Activated B cell treated with CpG ODN at 0.5 μM for 24 hours (primary cell): Measurements from ENCODE around the gene IL1RN. TPM values are rescaled to one million over a fixed set of nuclear protein-coding genes. Genes with fewer than 3 reads are reported as not detected.

Source experiments
- ATAC-seq: fragments of 200-7000 bp; cut with Tn5 transposase; one replicate; pipeline ENCODE4 v1.10.0; 2021; ENCODE audit warnings: low read depth, mild to moderate bottlenecking, moderate library complexity
- CTCF ChIA-PET: fragments of 350-600 bp; sonication (Branson Sonifier 250); formaldehyde crosslinking; loops from one replicate; lab custom pipeline; 2021; ENCODE audit warnings: antibody characterized with exemption; lab: Charles Lee
- POLR2A ChIA-PET: fragments of 350-600 bp; sonication (Branson Sonifier 250); formaldehyde crosslinking; loops from one replicate; lab custom pipeline; 2021; ENCODE audit warnings: antibody characterized with exemption; lab: Charles Lee
- DNase-seq: peaks from one replicate; pipeline ENCODE4 v3.0.0; 2022
- H3K27ac Mint-ChIP-seq: one replicate; pipeline ENCODE4 v1.8.0; 2020; ENCODE audit warnings: mixed read lengths
- H3K27me3 Mint-ChIP-seq: one replicate; pipeline ENCODE4 v1.8.0; 2021; ENCODE audit warnings: mixed read lengths
- H3K36me3 Mint-ChIP-seq: one replicate; pipeline ENCODE4 v1.8.0; 2021; ENCODE audit warnings: low read depth, mixed read lengths
- H3K4me1 Mint-ChIP-seq: one replicate; pipeline ENCODE4 v1.8.0; 2021; ENCODE audit warnings: mixed read lengths
- H3K4me3 Mint-ChIP-seq: one replicate; pipeline ENCODE4 v1.8.0; 2020; ENCODE audit warnings: mild to moderate bottlenecking, mixed read lengths
- H3K9me3 Mint-ChIP-seq: one replicate; pipeline ENCODE4 v1.8.0; 2020; ENCODE audit warnings: mixed read lengths
- intact Hi-C: fragments of 100-400 bp; cut with micrococcal nuclease; formaldehyde crosslinking; loops from one replicate; pipeline ENCODE4 v1.15.1; 2024
- total RNA-seq: library from RNA; stranded (reverse); gene quantifications from 2 replicates; pipeline ENCODE4 v1.2.3, GENCODE V29; 2022
- TF ChIP-seq, protein P1 (sequence below): fragments of 200-600 bp; IDR thresholded peaks from one replicate; pipeline ENCODE4 v1.8.0; 2022; ENCODE audit warnings: antibody characterized with exemption, mild to moderate bottlenecking

IL1RN gene
- total RNA-seq, 1 donor from 2014 or later: not detected

DNA sequence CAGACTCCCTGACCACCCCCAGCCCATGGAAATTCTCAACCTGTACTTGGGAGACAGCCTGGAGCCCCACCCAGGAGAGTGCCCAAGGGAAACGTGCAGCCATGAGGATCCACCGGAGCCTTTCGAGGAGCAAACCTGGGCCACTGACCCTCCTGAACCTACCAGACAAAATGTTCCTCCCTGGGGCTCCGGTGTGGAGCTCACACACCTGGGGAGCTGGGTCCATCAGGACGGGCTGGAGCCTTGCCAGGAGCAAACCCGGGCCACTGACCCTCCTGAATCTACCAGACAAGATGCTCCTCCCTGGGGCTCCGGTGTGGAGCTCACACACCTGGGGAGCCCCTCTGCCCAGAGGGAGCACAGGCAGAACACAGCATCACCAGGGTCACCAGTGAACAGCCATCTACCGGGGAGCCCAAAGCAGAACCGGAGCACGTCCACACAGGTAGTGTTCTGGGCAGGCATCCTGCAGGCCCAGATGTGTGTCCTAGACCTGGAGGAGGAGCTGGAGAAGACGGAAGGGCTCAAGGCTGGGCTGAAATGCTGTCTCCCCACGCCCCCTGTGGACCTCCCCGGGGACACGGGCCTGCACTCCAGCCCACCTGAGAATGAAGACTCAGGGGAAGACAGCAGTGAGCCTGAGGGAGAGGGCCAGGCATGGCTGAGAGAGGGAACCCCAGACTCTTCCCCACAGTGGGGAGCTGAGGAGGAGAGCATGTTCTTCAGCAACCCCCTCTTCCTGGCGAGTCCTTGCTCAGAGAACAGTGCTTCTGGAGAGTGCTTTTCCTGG lies 55.3 kb downstream of the IL1RN start:
- H3K27me3 Mint-ChIP-seq: no peaks in the 10 kb centered on the region
- peaks cover 84% of the 10 kb centered on the region for H3K4me1 Mint-ChIP-seq
- TF ChIP-seq, protein P1, sequence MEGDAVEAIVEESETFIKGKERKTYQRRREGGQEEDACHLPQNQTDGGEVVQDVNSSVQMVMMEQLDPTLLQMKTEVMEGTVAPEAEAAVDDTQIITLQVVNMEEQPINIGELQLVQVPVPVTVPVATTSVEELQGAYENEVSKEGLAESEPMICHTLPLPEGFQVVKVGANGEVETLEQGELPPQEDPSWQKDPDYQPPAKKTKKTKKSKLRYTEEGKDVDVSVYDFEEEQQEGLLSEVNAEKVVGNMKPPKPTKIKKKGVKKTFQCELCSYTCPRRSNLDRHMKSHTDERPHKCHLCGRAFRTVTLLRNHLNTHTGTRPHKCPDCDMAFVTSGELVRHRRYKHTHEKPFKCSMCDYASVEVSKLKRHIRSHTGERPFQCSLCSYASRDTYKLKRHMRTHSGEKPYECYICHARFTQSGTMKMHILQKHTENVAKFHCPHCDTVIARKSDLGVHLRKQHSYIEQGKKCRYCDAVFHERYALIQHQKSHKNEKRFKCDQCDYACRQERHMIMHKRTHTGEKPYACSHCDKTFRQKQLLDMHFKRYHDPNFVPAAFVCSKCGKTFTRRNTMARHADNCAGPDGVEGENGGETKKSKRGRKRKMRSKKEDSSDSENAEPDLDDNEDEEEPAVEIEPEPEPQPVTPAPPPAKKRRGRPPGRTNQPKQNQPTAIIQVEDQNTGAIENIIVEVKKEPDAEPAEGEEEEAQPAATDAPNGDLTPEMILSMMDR: no peak
- intact Hi-C loops: no loop called here
- no peak overlapping the region for H3K4me3 Mint-ChIP-seq
- H3K36me3 Mint-ChIP-seq: peaks cover 71% of the 10 kb centered on the region
- no peak overlapping the region for H3K27ac Mint-ChIP-seq
- no peaks in the 10 kb centered on the region for H3K9me3 Mint-ChIP-seq
- ChIA-PET CTCF (interaction anchor here (0.7 to 2.7 kb wide), 3 partner anchors 12 to 45 kb away, joined by 3 to 16 read pairs (median 9); no protein-coding TSS in a partner anchor), POLR2A (interaction anchor here (1.5 kb wide), 1 partner anchor 8 kb away, joined by 12 read pairs; the partner anchor contains the start of gene PSD4)
- no peak for ATAC-seq
- no peak for DNase-seq

DNA sequence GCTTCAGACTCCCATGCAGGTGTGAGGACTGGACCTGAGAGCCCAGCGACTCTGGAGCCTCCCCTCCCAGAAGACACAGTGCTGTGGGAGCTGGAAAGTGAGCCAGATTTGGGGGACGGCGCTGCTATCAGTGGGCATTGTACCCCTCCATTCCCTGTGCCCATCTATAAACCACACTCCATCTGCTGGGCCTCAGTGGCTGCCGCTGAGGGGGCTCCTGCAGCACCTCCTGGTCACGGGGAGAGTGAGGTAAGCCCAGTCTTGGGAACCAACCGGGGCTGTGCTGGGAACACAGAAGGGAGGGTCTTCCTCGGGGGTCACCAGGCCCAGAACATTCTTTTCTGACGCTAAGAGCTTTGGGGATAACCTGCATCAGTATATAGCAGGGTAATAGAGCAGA lies 55.9 kb downstream of the IL1RN start:
- Mint-ChIP-seq H3K27ac (peak overlapping the region; percentile 10), H3K4me3 (no peak overlapping the region), H3K36me3 (peaks cover 72% of the 10 kb centered on the region), H3K27me3 (no peaks in the 10 kb centered on the region), H3K9me3 (no peaks in the 10 kb centered on the region), H3K4me1 (peaks cover 82% of the 10 kb centered on the region)
- intact Hi-C loops: no loop called here
- ChIA-PET CTCF (interaction anchor here (1.4 to 2.7 kb wide), 3 partner anchors 16 to 46 kb away, joined by 4 to 16 read pairs (median 9); no protein-coding TSS in a partner anchor), POLR2A (interaction anchor here (1.5 kb wide), 1 partner anchor 9 kb away, joined by 12 read pairs; the partner anchor contains the start of gene PSD4)
- TF ChIP-seq, protein P1: no peak
- ATAC-seq (no peak), DNase-seq (no peak)

Other genes with a start within 250 kb of the IL1RN start
- gene IL37, start 216.4 kb upstream of the IL1RN start, total RNA-seq: not detected in 2 replicates
- not detected in 2 replicates for gene IL36G, start 149.6 kb upstream of the IL1RN start, total RNA-seq
- not detected in 2 replicates for gene IL36A, start 122.1 kb upstream of the IL1RN start, total RNA-seq
- not detected in 2 replicates for gene IL36B, start 74.7 kb upstream of the IL1RN start, total RNA-seq
- not detected in 2 replicates for gene IL36RN, start 68.4 kb upstream of the IL1RN start, total RNA-seq
- gene IL1F10, start 59.6 kb upstream of the IL1RN start, total RNA-seq: not detected in 2 replicates
- 161 and 182 TPM in 2 replicates for gene PSD4, start 46.4 kb downstream of the IL1RN start, total RNA-seq
- gene PAX8, start 151.3 kb downstream of the IL1RN start, total RNA-seq: 0.39 and 0.71 TPM in 2 replicates